ENCODE data around the gene GPR107. TPM values are rescaled to one million over a fixed set of nuclear protein-coding genes. Genes with fewer than 3 reads are reported as not detected.

GPR107 gene
- total RNA-seq, 4 donors from 2014 or later, result 19.9 to 34.7 (median 30.8) TPM

DNA sequence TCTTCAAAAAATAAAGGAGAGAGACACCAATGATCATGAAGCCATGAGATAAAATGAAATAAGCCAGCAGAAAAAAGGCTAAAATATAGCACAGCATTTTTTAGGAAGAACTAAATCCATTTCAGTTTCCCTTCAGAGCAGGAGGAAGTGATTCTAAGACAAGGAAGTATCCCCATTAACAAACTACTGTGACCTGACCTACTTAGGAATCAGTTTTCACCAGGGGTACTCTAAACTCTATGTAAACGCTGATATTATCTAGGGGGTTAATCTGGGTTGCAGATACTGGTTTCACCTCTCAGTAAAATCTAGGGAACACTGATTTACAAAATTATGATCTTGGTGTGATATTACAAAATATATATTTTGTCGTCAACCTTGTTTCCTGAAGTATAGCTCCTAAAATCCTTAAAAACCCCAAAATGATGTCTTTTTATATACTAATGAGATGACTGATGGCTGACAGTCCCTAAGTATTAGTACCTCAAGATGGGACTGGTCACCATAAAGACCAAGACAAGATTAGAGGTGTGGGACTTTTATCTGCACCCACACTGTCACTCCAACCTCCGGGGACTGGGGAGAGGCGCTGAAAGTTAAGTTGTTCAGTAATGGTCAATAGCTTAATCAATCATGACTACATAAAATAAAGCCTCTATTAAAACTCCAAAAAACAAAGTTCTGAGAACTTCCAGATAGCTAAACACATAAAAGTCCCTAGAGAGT, 7.8 kb upstream of the GPR107 start:
- Histone ChIP-seq H3K27ac (replicated peaks in 1 of 4) (peak overlapping the region; percentile 97 to 100 (median 99)), H3K9me3 (no peaks in the 10 kb centered on the region), H3K4me3 (no peak overlapping the region), H3K4me1 (peaks cover 26 to 37% (median 33%) of the 10 kb centered on the region in 4 donors), H3K27me3 (no peaks in the 10 kb centered on the region), H3K36me3 (no peaks in the 10 kb centered on the region)
- 72% methylated on average over 4 of the region's 4 CpGs for WGBS
- intact Hi-C loops (cut with DNase I), result loop anchor here (2.0 kb wide), 1 partner anchor 161 kb away; no protein-coding TSS in a partner anchor
- TF ChIP-seq POLR2AphosphoS5 (IDR thresholded peaks at IDR 0.05) (no peak), EP300 (IDR thresholded peaks at IDR 0.05) (no peak), POLR2A (IDR thresholded peaks at IDR 0.05; ENCODE audit: low read depth) (no peak)
- TF ChIP-seq, protein P1, sequence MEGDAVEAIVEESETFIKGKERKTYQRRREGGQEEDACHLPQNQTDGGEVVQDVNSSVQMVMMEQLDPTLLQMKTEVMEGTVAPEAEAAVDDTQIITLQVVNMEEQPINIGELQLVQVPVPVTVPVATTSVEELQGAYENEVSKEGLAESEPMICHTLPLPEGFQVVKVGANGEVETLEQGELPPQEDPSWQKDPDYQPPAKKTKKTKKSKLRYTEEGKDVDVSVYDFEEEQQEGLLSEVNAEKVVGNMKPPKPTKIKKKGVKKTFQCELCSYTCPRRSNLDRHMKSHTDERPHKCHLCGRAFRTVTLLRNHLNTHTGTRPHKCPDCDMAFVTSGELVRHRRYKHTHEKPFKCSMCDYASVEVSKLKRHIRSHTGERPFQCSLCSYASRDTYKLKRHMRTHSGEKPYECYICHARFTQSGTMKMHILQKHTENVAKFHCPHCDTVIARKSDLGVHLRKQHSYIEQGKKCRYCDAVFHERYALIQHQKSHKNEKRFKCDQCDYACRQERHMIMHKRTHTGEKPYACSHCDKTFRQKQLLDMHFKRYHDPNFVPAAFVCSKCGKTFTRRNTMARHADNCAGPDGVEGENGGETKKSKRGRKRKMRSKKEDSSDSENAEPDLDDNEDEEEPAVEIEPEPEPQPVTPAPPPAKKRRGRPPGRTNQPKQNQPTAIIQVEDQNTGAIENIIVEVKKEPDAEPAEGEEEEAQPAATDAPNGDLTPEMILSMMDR (IDR thresholded peaks at IDR 0.05), result no peak
- DNase-seq (ENCODE audit: extremely low spot score), result no peak

DNA sequence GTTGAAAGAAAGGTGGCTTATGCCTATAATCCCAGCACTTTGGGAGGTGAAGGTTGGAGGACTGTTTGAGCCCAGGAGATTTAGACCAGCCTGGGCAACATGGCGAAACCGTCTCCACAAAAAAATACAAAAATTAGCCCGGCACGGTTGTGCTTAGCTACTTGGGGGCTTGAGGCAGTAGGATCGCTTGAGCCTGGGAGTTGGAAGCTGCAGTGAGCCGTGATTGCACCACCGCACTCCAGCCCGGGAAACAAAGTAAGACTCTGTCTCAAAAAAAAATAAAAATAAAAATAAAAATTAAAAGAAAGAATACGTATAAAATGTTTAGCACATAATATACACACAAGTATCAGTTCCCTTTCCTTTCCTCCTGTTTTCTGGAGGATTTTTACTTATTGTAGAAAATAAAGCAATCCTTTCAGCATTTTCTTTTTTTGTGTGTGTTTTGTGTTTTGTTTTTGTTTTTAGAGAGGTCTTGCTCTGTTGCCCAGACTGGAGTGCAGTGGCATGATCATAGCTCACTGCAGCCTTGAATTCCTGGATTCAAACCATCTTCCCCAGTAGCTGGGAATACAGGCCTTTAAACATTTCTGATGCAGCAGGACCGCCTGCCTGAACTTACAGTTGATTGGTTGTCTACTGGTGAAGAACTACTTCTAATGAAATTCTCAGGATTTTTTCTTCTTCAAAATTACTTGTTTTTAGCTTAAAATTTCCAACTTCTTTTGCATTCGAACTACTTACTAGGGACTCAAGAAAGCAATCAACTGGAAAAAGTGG, 4.1 kb upstream of the GPR107 start:
- intact Hi-C loops (cut with DNase I), result no loop called here
- Histone ChIP-seq H3K4me3 (no peak overlapping the region), H3K36me3 (no peaks in the 10 kb centered on the region), H3K27ac (replicated peaks in 1 of 4) (no peak overlapping the region), H3K4me1 (peaks cover 28 to 45% (median 42%) of the 10 kb centered on the region in 4 donors), H3K27me3 (no peaks in the 10 kb centered on the region), H3K9me3 (no peaks in the 10 kb centered on the region)
- TF ChIP-seq, protein P1 (IDR thresholded peaks at IDR 0.05), result no peak
- TF ChIP-seq POLR2AphosphoS5 (IDR thresholded peaks at IDR 0.05) (no peak), EP300 (IDR thresholded peaks at IDR 0.05) (no peak), POLR2A (IDR thresholded peaks at IDR 0.05; ENCODE audit: low read depth) (no peak)
- no peak for DNase-seq (ENCODE audit: extremely low spot score)
- WGBS, result 82% methylated on average over 11 of the region's 11 CpGs

DNA sequence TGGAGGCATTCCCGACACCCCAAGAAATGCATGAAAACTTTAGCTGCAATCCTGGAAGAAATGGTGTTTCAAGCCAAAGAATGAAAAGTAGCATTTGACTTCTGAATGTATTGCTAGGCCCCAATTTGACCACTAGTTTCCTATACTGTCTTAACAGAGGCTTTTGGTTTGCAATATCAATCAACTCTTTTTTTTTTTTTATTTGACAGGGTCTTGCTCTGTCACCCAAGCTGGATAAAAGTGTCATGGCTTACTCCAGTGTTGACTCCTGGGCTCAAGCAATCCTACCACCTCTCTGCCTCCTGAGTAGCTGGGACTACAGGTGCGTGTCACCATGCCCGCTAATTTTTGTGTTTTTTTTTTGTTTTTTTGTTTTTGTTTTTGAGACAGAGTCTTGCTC, 3.2 kb upstream of the GPR107 start:
- H3K36me3 ChIP-seq, result no peaks in the 10 kb centered on the region
- H3K27ac ChIP-seq (replicated peaks in 1 of 4), result no peak overlapping the region
- peaks cover 25 to 45% (median 42%) of the 10 kb centered on the region in 4 donors for H3K4me1 ChIP-seq
- intact Hi-C loops (cut with DNase I), result no loop called here
- no peak for DNase-seq (ENCODE audit: extremely low spot score)
- H3K9me3 ChIP-seq, result no peaks in the 10 kb centered on the region
- 99% methylated on average over 3 of the region's 3 CpGs for WGBS
- no peak for TF ChIP-seq EP300 (IDR thresholded peaks at IDR 0.05)
- TF ChIP-seq, protein P1 (IDR thresholded peaks at IDR 0.05), result no peak
- no peak for TF ChIP-seq POLR2AphosphoS5 (IDR thresholded peaks at IDR 0.05)
- TF ChIP-seq POLR2A (IDR thresholded peaks at IDR 0.05; ENCODE audit: low read depth), result no peak
- H3K27me3 ChIP-seq, result no peaks in the 10 kb centered on the region
- H3K4me3 ChIP-seq, result no peak overlapping the region

DNA sequence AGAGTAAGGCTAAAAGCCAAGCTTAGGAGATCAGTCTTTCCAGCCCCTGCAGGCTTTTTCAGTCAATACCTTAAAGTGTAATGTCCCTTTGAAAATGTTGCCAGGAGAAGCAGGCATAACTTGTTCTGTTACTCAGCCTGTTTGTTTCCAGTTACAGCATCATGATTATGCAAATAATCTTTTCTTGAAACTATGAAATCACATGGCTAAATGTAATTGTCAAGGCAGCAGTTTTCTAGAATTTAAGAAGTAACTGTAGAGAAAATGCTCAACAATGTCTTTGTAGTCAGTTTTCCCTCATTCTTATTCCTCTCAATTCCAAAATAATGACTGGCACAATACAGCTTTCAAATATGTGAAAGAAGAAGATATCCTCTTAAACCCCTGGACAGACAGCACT, 1.9 kb upstream of the GPR107 start:
- Histone ChIP-seq H3K4me3 (no peak overlapping the region), H3K36me3 (no peaks in the 10 kb centered on the region), H3K9me3 (no peaks in the 10 kb centered on the region), H3K27me3 (no peaks in the 10 kb centered on the region), H3K4me1 (peaks cover 25 to 45% (median 44%) of the 10 kb centered on the region in 4 donors), H3K27ac (replicated peaks in 1 of 4) (no peak overlapping the region)
- DNase-seq (ENCODE audit: extremely low spot score), result no peak
- TF ChIP-seq EP300 (IDR thresholded peaks at IDR 0.05), result no peak
- no peak for TF ChIP-seq POLR2A (IDR thresholded peaks at IDR 0.05; ENCODE audit: low read depth)
- no peak for TF ChIP-seq POLR2AphosphoS5 (IDR thresholded peaks at IDR 0.05)
- TF ChIP-seq, protein P1 (IDR thresholded peaks at IDR 0.05), result no peak
- intact Hi-C loops (cut with DNase I), result no loop called here

Data from esophagus muscularis mucosa (tissue), 4 donors.